Measurements from ENCODE around the gene GNPDA1. TPM values are rescaled to one million over a fixed set of nuclear protein-coding genes. Genes with fewer than 3 reads are reported as not detected.

The GNPDA1 gene
- total RNA-seq, 1 experiment from 2014 or later, result 54.1 TPM

DNA sequence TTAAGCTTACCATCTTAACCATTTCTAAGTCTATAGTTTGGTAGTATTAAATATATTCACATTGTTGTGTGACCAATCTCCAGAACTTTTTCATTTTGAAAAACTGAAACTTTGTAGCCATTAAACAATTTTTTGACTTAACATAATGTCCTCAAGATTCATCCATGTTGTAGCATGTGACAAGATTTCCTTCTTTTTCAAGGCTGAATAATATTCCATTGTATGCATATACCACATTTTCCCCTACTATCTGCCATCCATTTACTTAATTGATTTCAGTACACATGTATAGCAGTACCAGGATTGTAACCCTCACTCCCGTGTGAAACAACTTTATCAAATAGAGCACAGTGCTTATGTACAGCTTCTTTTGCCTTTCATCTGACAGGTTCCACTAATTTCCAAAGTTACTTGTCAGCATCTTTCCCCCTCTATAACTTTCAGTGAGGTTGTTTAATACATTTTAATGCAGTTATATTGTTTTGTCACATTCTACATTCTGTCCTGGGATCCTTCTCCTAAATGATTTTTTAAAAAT is 7.4 kb upstream of the GNPDA1 start:
- Histone ChIP-seq H3K27me3 (ENCODE audit: insufficient read depth, low read depth) (no peaks in the 10 kb centered on the region), H3K79me2 (ENCODE audit: low read depth) (no peaks in the 10 kb centered on the region), H3K36me3 (ENCODE audit: low read depth) (no peaks in the 10 kb centered on the region), H3K4me2 (no peak overlapping the region), H3K9me2 (ENCODE audit: insufficient read depth) (no peaks in the 10 kb centered on the region), H4K20me1 (ENCODE audit: insufficient read depth) (no peaks in the 10 kb centered on the region), H3K4me3 (no peak overlapping the region), H2AFZ (no peak overlapping the region), H3K4me1 (replicated peaks; ENCODE audit: insufficient read depth) (peaks cover 32% of the 10 kb centered on the region), H3K27ac (no peak overlapping the region), H3F3A (ENCODE audit: insufficient read depth, low read depth) (peaks cover 43% of the 10 kb centered on the region), H3K9me3 (ENCODE audit: insufficient read depth, low read depth) (peaks cover 4% of the 10 kb centered on the region; the same call in 1 of the 2 replicates)
- intact Hi-C loops (cut with micrococcal nuclease; ENCODE audit: unreplicated experiment), result no loop called here
- POLR2A ChIA-PET (ENCODE audit: unreplicated experiment), result no interaction called here
- CTCF ChIA-PET, result no interaction called here
- no peak for TF ChIP-seq EZH2 (IDR thresholded peaks at IDR 0.05; ENCODE audit: low read depth)
- TF ChIP-seq, protein P1, sequence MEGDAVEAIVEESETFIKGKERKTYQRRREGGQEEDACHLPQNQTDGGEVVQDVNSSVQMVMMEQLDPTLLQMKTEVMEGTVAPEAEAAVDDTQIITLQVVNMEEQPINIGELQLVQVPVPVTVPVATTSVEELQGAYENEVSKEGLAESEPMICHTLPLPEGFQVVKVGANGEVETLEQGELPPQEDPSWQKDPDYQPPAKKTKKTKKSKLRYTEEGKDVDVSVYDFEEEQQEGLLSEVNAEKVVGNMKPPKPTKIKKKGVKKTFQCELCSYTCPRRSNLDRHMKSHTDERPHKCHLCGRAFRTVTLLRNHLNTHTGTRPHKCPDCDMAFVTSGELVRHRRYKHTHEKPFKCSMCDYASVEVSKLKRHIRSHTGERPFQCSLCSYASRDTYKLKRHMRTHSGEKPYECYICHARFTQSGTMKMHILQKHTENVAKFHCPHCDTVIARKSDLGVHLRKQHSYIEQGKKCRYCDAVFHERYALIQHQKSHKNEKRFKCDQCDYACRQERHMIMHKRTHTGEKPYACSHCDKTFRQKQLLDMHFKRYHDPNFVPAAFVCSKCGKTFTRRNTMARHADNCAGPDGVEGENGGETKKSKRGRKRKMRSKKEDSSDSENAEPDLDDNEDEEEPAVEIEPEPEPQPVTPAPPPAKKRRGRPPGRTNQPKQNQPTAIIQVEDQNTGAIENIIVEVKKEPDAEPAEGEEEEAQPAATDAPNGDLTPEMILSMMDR (conservative IDR thresholded peaks at IDR 0.05), result no peak
- no peak for DNase-seq
- BruUV-seq (replicated peaks), result no TSS peak

DNA sequence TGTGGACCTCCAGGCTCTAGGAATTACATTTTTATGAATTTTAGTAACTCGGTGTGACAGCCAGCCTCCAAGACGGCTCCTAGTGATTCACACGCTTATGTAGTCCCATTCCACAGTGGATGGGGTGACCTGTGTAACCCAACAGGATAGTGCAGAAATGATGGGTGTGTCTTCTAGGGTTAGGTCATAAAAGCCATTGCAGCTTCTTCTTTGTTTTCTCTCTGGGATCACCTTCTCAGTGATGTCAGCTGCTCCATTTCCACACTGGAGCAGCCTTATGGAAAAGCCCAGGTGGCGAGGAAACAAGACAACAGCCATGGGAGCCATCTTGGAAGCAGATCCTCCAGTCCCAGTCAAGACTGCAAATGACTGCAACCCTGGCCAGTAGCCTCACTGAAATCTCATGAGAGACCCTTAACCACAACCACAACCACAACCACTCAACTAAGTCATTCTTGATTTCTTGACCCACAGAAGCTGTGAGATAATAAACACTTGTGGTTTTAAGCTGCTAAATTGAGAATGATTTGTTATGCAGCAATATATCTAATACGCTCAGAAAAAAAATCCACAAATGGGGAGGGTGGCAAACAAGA is 5.1 kb upstream of the GNPDA1 start:
- CTCF ChIA-PET, result interaction anchor here (0.6 to 0.7 kb wide), 2 partner anchors 324 to 441 kb away, joined by 3 read pairs; no protein-coding TSS in a partner anchor
- H3K27ac ChIP-seq, result no peak overlapping the region
- peaks cover 8% of the 10 kb centered on the region; the same call in 1 of the 2 replicates for H3K79me2 ChIP-seq (ENCODE audit: low read depth)
- intact Hi-C loops (cut with micrococcal nuclease; ENCODE audit: unreplicated experiment), result loop anchor here (5.0 kb wide), 1 partner anchor 114 kb away; no protein-coding TSS in a partner anchor
- POLR2A ChIA-PET (ENCODE audit: unreplicated experiment), result no interaction called here
- no peaks in the 10 kb centered on the region for H3K9me2 ChIP-seq (ENCODE audit: insufficient read depth)
- H4K20me1 ChIP-seq (ENCODE audit: insufficient read depth), result no peaks in the 10 kb centered on the region
- no peaks in the 10 kb centered on the region for H3K36me3 ChIP-seq (ENCODE audit: low read depth)
- peaks cover 34% of the 10 kb centered on the region for H3K4me1 ChIP-seq (replicated peaks; ENCODE audit: insufficient read depth)
- no peak overlapping the region for H2AFZ ChIP-seq
- no peak for TF ChIP-seq EZH2 (IDR thresholded peaks at IDR 0.05; ENCODE audit: low read depth)
- TF ChIP-seq, protein P1 (conservative IDR thresholded peaks at IDR 0.05), result no peak
- no peak overlapping the region for H3K4me3 ChIP-seq
- DNase-seq, result no peak
- peaks cover 33% of the 10 kb centered on the region for H3F3A ChIP-seq (ENCODE audit: insufficient read depth, low read depth)
- no peaks in the 10 kb centered on the region for H3K27me3 ChIP-seq (ENCODE audit: insufficient read depth, low read depth)
- H3K9me3 ChIP-seq (ENCODE audit: insufficient read depth, low read depth), result peaks cover 4% of the 10 kb centered on the region; the same call in 1 of the 2 replicates
- BruUV-seq (replicated peaks), result no TSS peak
- no peak overlapping the region for H3K4me2 ChIP-seq

DNA sequence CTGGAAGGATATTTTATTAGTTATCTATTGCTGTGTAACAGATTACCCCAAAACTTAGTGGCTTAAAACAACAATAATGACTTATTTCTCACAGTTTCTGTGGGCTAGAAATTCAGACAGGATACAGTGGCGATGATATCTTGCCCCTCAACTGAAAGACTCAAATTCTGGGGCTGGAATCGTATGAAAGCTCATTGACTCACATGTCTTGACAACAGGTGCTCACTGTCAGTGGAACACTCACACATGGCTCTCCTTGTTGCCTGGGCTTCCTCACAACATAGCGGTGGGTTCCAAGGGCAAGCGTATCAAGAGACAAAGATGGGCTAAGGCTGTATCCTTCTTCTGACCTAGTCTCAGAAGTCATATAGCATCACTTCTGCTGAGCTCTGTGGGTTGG is 3.7 kb upstream of the GNPDA1 start:
- ChIA-PET CTCF (interaction anchor here (0.5 kb wide), 1 partner anchor 793 kb away, joined by 4 read pairs; the partner anchor contains the start of gene PCDHB14), POLR2A (ENCODE audit: unreplicated experiment) (interaction anchor here (0.6 kb wide), 1 partner anchor 138 kb away, joined by 15 read pairs; the partner anchor contains the start of gene PCDH1)
- Histone ChIP-seq H3K9me3 (ENCODE audit: insufficient read depth, low read depth) (0 out of 2 replicates have a peak, but pooled peaks cover 4% of the 10 kb centered on the region), H3K4me3 (peak overlapping the region; percentile 3; the same call in 1 of the 2 replicates), H2AFZ (peak overlapping the region; percentile 40), H3K9me2 (ENCODE audit: insufficient read depth) (no peaks in the 10 kb centered on the region), H3K27ac (peak overlapping the region; percentile 82), H3K4me1 (replicated peaks; ENCODE audit: insufficient read depth) (peaks cover 34% of the 10 kb centered on the region), H4K20me1 (ENCODE audit: insufficient read depth) (no peaks in the 10 kb centered on the region), H3K27me3 (ENCODE audit: insufficient read depth, low read depth) (no peaks in the 10 kb centered on the region), H3K36me3 (ENCODE audit: low read depth) (no peaks in the 10 kb centered on the region), H3K4me2 (peak overlapping the region; percentile 88), H3K79me2 (ENCODE audit: low read depth) (peaks cover 17% of the 10 kb centered on the region; the same call in 1 of the 2 replicates), H3F3A (ENCODE audit: insufficient read depth, low read depth) (peaks cover 32% of the 10 kb centered on the region)
- intact Hi-C loops (cut with micrococcal nuclease; ENCODE audit: unreplicated experiment), result loop anchor here (5.0 kb wide), 1 partner anchor 116 kb away; no protein-coding TSS in a partner anchor
- no peak for DNase-seq
- no TSS peak for BruUV-seq (replicated peaks)
- TF ChIP-seq, protein P1 (conservative IDR thresholded peaks at IDR 0.05), result no peak
- TF ChIP-seq EZH2 (IDR thresholded peaks at IDR 0.05; ENCODE audit: low read depth), result no peak
